ENCODE data around the gene BSPRY. TPM values are rescaled to one million over a fixed set of nuclear protein-coding genes. Genes with fewer than 3 reads are reported as not detected.

The BSPRY gene
- total and polyA plus RNA-seq, 2 of the 13 experiments (the other 11 are each of a cell fraction or from before 2014, with no cell fraction given) = 0.09 to 0.26 TPM

- TF ChIP-seq, protein P1, sequence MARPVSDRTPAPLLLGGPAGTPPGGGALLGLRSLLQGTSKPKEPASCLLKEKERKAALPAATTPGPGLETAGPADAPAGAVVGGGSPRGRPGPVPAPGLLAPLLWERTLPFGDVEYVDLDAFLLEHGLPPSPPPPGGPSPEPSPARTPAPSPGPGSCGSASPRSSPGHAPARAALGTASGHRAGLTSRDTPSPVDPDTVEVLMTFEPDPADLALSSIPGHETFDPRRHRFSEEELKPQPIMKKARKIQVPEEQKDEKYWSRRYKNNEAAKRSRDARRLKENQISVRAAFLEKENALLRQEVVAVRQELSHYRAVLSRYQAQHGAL (CRISPR knock-in tag; IDR thresholded peaks at IDR 0.05; ENCODE audit: not compliant biosample characterization) = no peak
- TF ChIP-seq ATRX (CRISPR knock-in tag; IDR thresholded peaks at IDR 0.05; ENCODE audit: borderline replicate concordance) = no peak
- no peak for TF ChIP-seq ZBTB4 (CRISPR knock-in tag; IDR thresholded peaks at IDR 0.05; ENCODE audit: borderline replicate concordance)
- TF ChIP-seq, protein P2, sequence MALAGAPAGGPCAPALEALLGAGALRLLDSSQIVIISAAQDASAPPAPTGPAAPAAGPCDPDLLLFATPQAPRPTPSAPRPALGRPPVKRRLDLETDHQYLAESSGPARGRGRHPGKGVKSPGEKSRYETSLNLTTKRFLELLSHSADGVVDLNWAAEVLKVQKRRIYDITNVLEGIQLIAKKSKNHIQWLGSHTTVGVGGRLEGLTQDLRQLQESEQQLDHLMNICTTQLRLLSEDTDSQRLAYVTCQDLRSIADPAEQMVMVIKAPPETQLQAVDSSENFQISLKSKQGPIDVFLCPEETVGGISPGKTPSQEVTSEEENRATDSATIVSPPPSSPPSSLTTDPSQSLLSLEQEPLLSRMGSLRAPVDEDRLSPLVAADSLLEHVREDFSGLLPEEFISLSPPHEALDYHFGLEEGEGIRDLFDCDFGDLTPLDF (CRISPR knock-in tag; IDR thresholded peaks at IDR 0.05) = no peak
- TF ChIP-seq ZNF549 (CRISPR knock-in tag; IDR thresholded peaks at IDR 0.05) = no peak
- TF ChIP-seq, protein P3, sequence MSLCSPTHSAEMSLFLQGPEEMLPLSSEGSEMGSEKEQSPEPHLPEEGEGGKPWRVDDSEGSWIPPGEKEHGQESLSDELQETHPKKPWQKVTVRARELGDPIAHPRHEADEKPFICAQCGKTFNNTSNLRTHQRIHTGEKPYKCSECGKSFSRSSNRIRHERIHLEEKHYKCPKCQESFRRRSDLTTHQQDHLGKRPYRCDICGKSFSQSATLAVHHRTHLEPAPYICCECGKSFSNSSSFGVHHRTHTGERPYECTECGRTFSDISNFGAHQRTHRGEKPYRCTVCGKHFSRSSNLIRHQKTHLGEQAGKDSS (CRISPR knock-in tag; IDR thresholded peaks at IDR 0.05; ENCODE audit: borderline replicate concordance, low read depth) = peak; percentile 69; the same call in 1 of the 2 replicates
- TF ChIP-seq MTA1 (CRISPR knock-in tag; IDR thresholded peaks at IDR 0.05; ENCODE audit: borderline replicate concordance) = no peak
- no peak for TF ChIP-seq ETS1 (CRISPR knock-in tag; IDR thresholded peaks at IDR 0.05)
- peak; percentile 76 for TF ChIP-seq SP5 (CRISPR knock-in tag; IDR thresholded peaks at IDR 0.05; ENCODE audit: borderline replicate concordance, low read depth)
- TF ChIP-seq KLF16 (CRISPR knock-in tag; IDR thresholded peaks at IDR 0.05) = peak; percentile 46 to 60; a peak in 1 of 4 replicates
- TF ChIP-seq, protein P4, sequence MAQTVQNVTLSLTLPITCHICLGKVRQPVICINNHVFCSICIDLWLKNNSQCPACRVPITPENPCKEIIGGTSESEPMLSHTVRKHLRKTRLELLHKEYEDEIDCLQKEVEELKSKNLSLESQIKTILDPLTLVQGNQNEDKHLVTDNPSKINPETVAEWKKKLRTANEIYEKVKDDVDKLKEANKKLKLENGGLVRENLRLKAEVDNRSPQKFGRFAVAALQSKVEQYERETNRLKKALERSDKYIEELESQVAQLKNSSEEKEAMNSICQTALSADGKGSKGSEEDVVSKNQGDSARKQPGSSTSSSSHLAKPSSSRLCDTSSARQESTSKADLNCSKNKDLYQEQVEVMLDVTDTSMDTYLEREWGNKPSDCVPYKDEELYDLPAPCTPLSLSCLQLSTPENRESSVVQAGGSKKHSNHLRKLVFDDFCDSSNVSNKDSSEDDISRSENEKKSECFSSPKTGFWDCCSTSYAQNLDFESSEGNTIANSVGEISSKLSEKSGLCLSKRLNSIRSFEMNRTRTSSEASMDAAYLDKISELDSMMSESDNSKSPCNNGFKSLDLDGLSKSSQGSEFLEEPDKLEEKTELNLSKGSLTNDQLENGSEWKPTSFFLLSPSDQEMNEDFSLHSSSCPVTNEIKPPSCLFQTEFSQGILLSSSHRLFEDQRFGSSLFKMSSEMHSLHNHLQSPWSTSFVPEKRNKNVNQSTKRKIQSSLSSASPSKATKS (CRISPR knock-in tag; IDR thresholded peaks at IDR 0.05) = no peak; the same call in 1 of the 2 replicates
- TF ChIP-seq SSRP1 (CRISPR knock-in tag; IDR thresholded peaks at IDR 0.05) = no peak
- TF ChIP-seq ZNF276 (CRISPR knock-in tag; IDR thresholded peaks at IDR 0.05; ENCODE audit: low read depth) = no peak
Observed at GRCh38 chr9:113376634-113377567, 27.6 kb downstream of the BSPRY start, which contains the start of gene HDHD3 (continued).
